ENCODE measurements around the gene FOXK1.

- TF ChIP-seq POLR2A (IDR thresholded peaks at IDR 0.05) = no peak
- no peak for TF ChIP-seq CTCF (IDR thresholded peaks at IDR 0.05)
- no peak for TF ChIP-seq POLR2AphosphoS5 (IDR thresholded peaks at IDR 0.05)
Measured at GRCh38 chr7:4817178-4817901, 135.2 kb downstream of the FOXK1 start.

Data from transverse colon (tissue), 4 donors.